ENCODE measurements around the gene MAP3K6. TPM values are rescaled to one million over a fixed set of nuclear protein-coding genes. Genes with fewer than 3 reads are reported as not detected.
"Not testable (repeated sequence)": the region's sequence is repeated elsewhere in the genome, so short reads cannot be mapped to it uniquely, and the experiment has no call there.

MAP3K6 gene
- total and polyA plus RNA-seq, 7 experiments from 2014 or later = 5.9 to 17.0 (median 14.2) TPM

DNA sequence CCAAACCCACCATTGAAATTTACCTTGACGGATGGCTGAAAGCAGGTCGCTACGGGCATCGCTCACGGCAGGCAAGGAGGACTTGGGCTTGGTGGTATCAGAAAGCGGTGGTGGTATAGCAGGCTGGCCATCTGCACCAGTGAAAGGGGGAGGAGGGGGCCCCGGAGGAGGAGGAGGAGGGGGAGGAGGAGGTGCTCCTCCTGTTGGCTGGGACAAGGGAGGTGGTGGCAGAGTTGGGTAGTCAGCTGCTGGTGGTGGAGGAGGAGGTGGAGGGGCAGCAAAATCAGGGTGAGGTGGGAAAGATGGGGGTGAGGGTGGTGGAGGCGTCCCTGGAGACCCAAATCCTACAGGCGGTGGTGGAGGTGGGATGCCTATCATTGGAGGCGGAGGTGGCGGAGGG, 42.9 kb upstream of the MAP3K6 start:
- H3K36me3 ChIP-seq (ENCODE audit: control insufficient read depth in 2 of 3, insufficient read depth in 3 of 3, low read length in 3 of 3) = peaks cover 34 to 85% (median 35%) of the 10 kb centered on the region in 3 experiments

DNA sequence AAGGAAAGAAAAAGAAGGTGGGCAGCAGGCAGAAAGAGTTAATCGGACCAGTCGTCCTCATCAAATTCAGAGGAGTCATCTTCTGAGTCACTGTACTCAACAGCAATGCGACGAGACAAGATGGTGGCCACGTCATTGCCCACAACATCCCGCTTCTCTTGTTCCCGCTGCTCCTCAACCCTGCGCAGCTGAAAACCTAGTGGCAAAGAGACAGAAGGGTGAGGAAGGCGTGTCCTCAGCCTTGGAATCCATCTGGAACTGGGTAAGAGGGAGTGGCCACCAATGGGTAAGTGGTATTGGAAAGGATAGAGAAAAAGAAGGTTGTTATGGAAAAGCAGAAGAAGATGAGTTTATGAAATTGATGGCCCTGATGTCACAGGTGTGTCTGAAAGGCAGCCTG, 41.4 kb upstream of the MAP3K6 start:
- no peaks in the 10 kb centered on the region for H3K27me3 Mint-ChIP-seq
- H3K4me3 Mint-ChIP-seq = no peak overlapping the region
- peaks cover 0 to 8% of the 10 kb centered on the region in 2 donors for H3K4me1 ChIP-seq (ENCODE audit: control insufficient read depth in 2 of 2, insufficient read depth in 2 of 2, low read length in 2 of 2)
- H3K27me3 ChIP-seq (ENCODE audit: control insufficient read depth in 2 of 2, insufficient read depth in 2 of 2, low read length in 2 of 2) = no peaks in the 10 kb centered on the region
- intact Hi-C loops (cut with micrococcal nuclease) = no loop called here
- H3K27ac Mint-ChIP-seq = peak overlapping the region in 5 of 9 donors; percentile 20 to 59 (median 51)
- ChIA-PET POLR2A (interaction anchor here (1.9 kb wide), 1 partner anchor 8 kb away, joined by 4 read pairs; no protein-coding TSS in a partner anchor), CTCF (no interaction called here)
- H3K27ac ChIP-seq (ENCODE audit: low read depth, low read length) = no peak overlapping the region
- no peaks in the 10 kb centered on the region for H3K9me3 ChIP-seq (ENCODE audit: control insufficient read depth in 2 of 3, low read length in 3 of 3)
- DNase-seq (no peak), ATAC-seq (no peak)
- peaks cover 4 to 31% (median 20%) of the 10 kb centered on the region in 5 donors for H3K36me3 Mint-ChIP-seq
- H3K9me3 Mint-ChIP-seq = peaks cover 0 to 1% (median 0%) of the 10 kb centered on the region in 11 donors
- peaks cover 12 to 17% (median 15%) of the 10 kb centered on the region in 7 donors for H3K4me1 Mint-ChIP-seq
- H3K36me3 ChIP-seq (ENCODE audit: control insufficient read depth in 2 of 3, insufficient read depth in 3 of 3, low read length in 3 of 3) = peaks cover 29 to 71% (median 29%) of the 10 kb centered on the region in 3 experiments
- H3K4me3 ChIP-seq (ENCODE audit: low read length) = no peak overlapping the region

More for the DNA sequence above, 42.9 kb upstream of the MAP3K6 start:
- no peaks in the 10 kb centered on the region for H3K27me3 Mint-ChIP-seq
- no peak overlapping the region for H3K4me3 Mint-ChIP-seq
- no peak for DNase-seq
- H3K4me1 ChIP-seq (ENCODE audit: control insufficient read depth in 2 of 2, insufficient read depth in 2 of 2, low read length in 2 of 2) = no peaks in the 10 kb centered on the region
- H3K27ac Mint-ChIP-seq = peak overlapping the region in 3 of 9 donors; percentile 20 to 63 (median 56)
- no peak for ATAC-seq
- H3K9me3 Mint-ChIP-seq = peaks cover 0 to 1% (median 0%) of the 10 kb centered on the region in 11 donors
- POLR2A ChIA-PET = no interaction called here
- CTCF ChIA-PET = no interaction called here
- H3K27me3 ChIP-seq (ENCODE audit: control insufficient read depth in 2 of 2, insufficient read depth in 2 of 2, low read length in 2 of 2) = no peaks in the 10 kb centered on the region
- peaks cover 13 to 45% (median 23%) of the 10 kb centered on the region in 5 donors for H3K36me3 Mint-ChIP-seq
- peaks cover 0 to 6% (median 0%) of the 10 kb centered on the region in 7 donors for H3K4me1 Mint-ChIP-seq
- no peak overlapping the region for H3K4me3 ChIP-seq (ENCODE audit: low read length)
- no peak overlapping the region for H3K27ac ChIP-seq (ENCODE audit: low read depth, low read length)
- intact Hi-C loops (cut with micrococcal nuclease) = no loop called here
- no peaks in the 10 kb centered on the region for H3K9me3 ChIP-seq (ENCODE audit: control insufficient read depth in 2 of 3, low read length in 3 of 3)

DNA sequence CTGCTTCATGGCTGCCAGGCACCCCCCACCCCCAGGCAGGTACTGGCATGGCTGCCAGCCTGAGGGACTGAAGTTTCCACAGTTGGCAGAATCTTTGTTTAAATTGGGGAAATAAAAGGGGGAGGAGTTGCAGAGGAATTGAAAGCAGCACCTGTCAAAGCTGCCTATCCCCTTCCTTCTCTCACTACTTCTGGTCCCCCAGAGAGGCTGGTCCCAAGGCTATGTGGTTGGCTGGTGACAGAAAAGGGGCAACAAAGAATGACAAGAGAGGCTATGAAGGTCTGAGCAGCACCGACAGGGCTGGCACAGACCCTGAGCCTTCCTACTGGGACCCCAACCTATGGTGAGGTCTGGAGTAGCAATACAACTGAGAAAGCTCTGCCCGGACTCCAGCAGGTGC, 40.0 kb upstream of the MAP3K6 start:
- peak overlapping the region in 2 of 9 donors; percentile 48 to 63 for H3K27ac Mint-ChIP-seq
- CTCF ChIA-PET = interaction anchor here (0.6 to 1.0 kb wide), 2 partner anchors 200 to 202 kb away, joined by 3 read pairs; no protein-coding TSS in a partner anchor
- not testable (repeated sequence) for DNase-seq

DNA sequence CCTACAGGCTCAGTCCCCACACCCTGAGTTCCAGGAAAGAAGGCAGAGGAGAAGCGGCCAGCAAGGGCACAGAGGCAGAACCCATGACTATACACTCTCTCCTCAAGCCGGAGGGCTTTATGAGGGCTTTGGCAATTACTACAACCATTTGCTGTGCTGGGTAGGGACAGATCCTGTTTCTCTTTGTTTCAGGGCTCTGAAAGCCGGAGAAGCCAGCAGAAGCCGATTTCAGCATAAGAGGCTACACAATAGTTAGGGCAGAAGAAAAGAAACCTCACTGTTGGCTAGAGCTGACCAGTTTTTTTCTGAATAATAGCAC, 39.6 kb upstream of the MAP3K6 start:
- Histone ChIP-seq H3K27ac (ENCODE audit: low read depth, low read length) (no peak overlapping the region), H3K4me1 (ENCODE audit: control insufficient read depth in 2 of 2, insufficient read depth in 2 of 2, low read length in 2 of 2) (peaks cover 0 to 17% of the 10 kb centered on the region in 2 donors), H3K4me3 (ENCODE audit: low read length) (no peak overlapping the region), H3K27me3 (ENCODE audit: control insufficient read depth in 2 of 2, insufficient read depth in 2 of 2, low read length in 2 of 2) (no peaks in the 10 kb centered on the region), H3K36me3 (ENCODE audit: control insufficient read depth in 2 of 3, insufficient read depth in 3 of 3, low read length in 3 of 3) (peaks cover 16 to 55% (median 19%) of the 10 kb centered on the region in 3 experiments), H3K9me3 (ENCODE audit: control insufficient read depth in 2 of 3, low read length in 3 of 3) (no peaks in the 10 kb centered on the region)
- POLR2A ChIA-PET = interaction anchor here (1.9 kb wide), 1 partner anchor 10 kb away, joined by 4 read pairs; no protein-coding TSS in a partner anchor
- Mint-ChIP-seq H3K4me3 (no peak overlapping the region), H3K9me3 (peaks cover 0 to 1% (median 0%) of the 10 kb centered on the region in 11 donors), H3K36me3 (peaks cover 4 to 21% (median 13%) of the 10 kb centered on the region in 5 donors), H3K27me3 (no peaks in the 10 kb centered on the region), H3K27ac (peak overlapping the region in 4 of 9 donors; percentile 9 to 65 (median 46)), H3K4me1 (peaks cover 12 to 30% (median 29%) of the 10 kb centered on the region in 7 donors)
- ATAC-seq (no peak), DNase-seq (no peak)
- intact Hi-C loops (cut with micrococcal nuclease) = no loop called here
- CTCF ChIA-PET = interaction anchor here (0.6 to 1.0 kb wide), 2 partner anchors 201 to 203 kb away, joined by 3 read pairs; no protein-coding TSS in a partner anchor

More for the DNA sequence above, 40.0 kb upstream of the MAP3K6 start:
- Histone ChIP-seq H3K4me1 (ENCODE audit: control insufficient read depth in 2 of 2, insufficient read depth in 2 of 2, low read length in 2 of 2) (peaks cover 0 to 17% of the 10 kb centered on the region in 2 donors), H3K36me3 (ENCODE audit: control insufficient read depth in 2 of 3, insufficient read depth in 3 of 3, low read length in 3 of 3) (peaks cover 16 to 57% (median 20%) of the 10 kb centered on the region in 3 experiments)
- H3K4me3 Mint-ChIP-seq; H3K9me3 ChIP-seq (ENCODE audit: control insufficient read depth in 2 of 3, low read length in 3 of 3); ATAC-seq; H3K27ac ChIP-seq (ENCODE audit: low read depth, low read length); H3K9me3 Mint-ChIP-seq; H3K4me3 ChIP-seq (ENCODE audit: low read length); intact Hi-C loops (cut with micrococcal nuclease); H3K27me3 ChIP-seq (ENCODE audit: control insufficient read depth in 2 of 2, insufficient read depth in 2 of 2, low read length in 2 of 2); H3K27me3 Mint-ChIP-seq: not testable (repeated sequence)
- H3K4me1 Mint-ChIP-seq = peaks cover 12 to 26% (median 25%) of the 10 kb centered on the region in 7 donors
- H3K36me3 Mint-ChIP-seq = peaks cover 4 to 22% (median 14%) of the 10 kb centered on the region in 5 donors
- POLR2A ChIA-PET = interaction anchor here (1.9 kb wide), 1 partner anchor 10 kb away, joined by 4 read pairs; no protein-coding TSS in a partner anchor

DNA sequence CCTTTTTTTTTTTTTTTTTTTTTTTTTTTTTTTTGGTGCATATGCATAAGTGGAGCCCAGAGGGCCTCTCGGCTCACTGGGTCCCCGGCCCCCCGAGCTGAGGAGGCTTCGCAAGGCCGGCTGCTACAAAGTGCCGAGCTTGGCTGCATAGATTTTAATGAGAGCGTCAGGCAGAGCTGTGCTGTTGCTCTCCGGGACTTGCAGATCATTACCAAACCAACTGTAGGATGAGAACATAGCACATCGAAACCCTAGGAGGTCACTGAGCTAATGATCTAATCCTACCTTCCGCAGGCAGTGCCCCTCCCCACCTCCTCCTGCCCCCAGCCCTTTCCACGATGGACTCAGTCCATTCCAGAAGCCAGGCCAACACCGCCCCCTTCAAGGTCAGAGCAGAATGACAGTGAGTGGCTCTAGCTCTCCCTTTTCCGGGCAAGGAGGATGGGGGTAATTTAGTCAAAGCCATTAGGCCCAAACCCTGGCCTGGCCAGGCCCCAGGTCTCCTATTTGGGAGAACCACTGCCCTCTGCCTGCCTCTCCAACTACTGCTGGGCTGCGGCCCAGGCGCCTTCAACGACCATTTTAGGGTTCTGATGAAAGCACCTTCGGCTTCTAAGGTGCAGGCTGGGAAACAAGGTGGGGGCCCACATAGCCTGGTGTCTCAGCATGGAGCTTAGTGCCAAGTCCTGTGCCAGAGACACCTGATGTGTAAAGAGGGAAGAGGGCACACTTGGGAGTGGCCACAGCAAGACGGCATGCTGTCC, 39.0 kb upstream of the MAP3K6 start:
- H3K9me3 ChIP-seq (ENCODE audit: control insufficient read depth in 2 of 3, low read length in 3 of 3); DNase-seq; H3K4me3 ChIP-seq (ENCODE audit: low read length); H3K4me3 Mint-ChIP-seq; H3K27me3 Mint-ChIP-seq; ATAC-seq; H3K27me3 ChIP-seq (ENCODE audit: control insufficient read depth in 2 of 2, insufficient read depth in 2 of 2, low read length in 2 of 2); H3K9me3 Mint-ChIP-seq; intact Hi-C loops (cut with micrococcal nuclease): not testable (repeated sequence)
- peaks cover 4 to 16% (median 7%) of the 10 kb centered on the region in 5 donors for H3K36me3 Mint-ChIP-seq
- peak overlapping the region; percentile 27 for H3K27ac ChIP-seq (ENCODE audit: low read depth, low read length)
- ChIA-PET CTCF (interaction anchor here (0.9 to 1.2 kb wide), 4 partner anchors 31 to 257 kb away, joined by 3 to 5 read pairs (median 3); partner anchors contain the start of gene AHDC1), POLR2A (interaction anchor here (1.9 kb wide), 1 partner anchor 11 kb away, joined by 4 read pairs; no protein-coding TSS in a partner anchor)
- H3K4me1 ChIP-seq (ENCODE audit: control insufficient read depth in 2 of 2, insufficient read depth in 2 of 2, low read length in 2 of 2) = peaks cover 0 to 17% of the 10 kb centered on the region in 2 donors
- peak overlapping the region in 4 of 9 donors; percentile 34 to 76 (median 66) for H3K27ac Mint-ChIP-seq
- H3K36me3 ChIP-seq (ENCODE audit: control insufficient read depth in 2 of 3, insufficient read depth in 3 of 3, low read length in 3 of 3) = peaks cover 12 to 49% (median 19%) of the 10 kb centered on the region in 3 experiments
- H3K4me1 Mint-ChIP-seq = peaks cover 12 to 32% (median 30%) of the 10 kb centered on the region in 7 donors

DNA sequence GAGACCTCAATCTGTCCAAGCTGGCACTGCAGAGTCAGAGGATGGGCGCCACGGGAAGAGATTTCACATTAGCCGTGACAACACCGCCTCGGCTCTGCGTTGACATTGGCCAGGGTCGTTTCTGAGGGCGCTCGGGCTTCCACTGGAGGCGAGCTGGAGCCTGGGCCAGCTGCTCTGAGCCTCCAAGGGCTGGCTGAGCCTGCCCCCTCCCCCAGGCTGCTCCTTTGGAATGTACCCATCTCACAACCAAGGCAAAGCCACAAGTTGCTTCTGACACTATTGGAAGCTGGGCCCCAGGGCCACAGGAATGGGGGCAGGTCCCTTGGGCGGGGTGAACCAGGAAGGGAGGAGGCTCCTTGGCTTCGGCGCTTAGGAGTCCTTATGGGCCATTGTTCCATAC, 38.3 kb upstream of the MAP3K6 start:
- intact Hi-C loops (cut with micrococcal nuclease) = no loop called here
- DNase-seq (no peak), ATAC-seq (no peak)
- peak overlapping the region in 2 of 9 donors; percentile 51 to 74 for H3K27ac Mint-ChIP-seq
- H3K4me3 Mint-ChIP-seq = no peak overlapping the region
- peaks cover 0 to 1% (median 0%) of the 10 kb centered on the region in 11 donors for H3K9me3 Mint-ChIP-seq
- Histone ChIP-seq H3K27me3 (ENCODE audit: control insufficient read depth in 2 of 2, insufficient read depth in 2 of 2, low read length in 2 of 2) (no peaks in the 10 kb centered on the region), H3K9me3 (ENCODE audit: control insufficient read depth in 2 of 3, low read length in 3 of 3) (no peaks in the 10 kb centered on the region), H3K27ac (ENCODE audit: low read depth, low read length) (no peak overlapping the region), H3K4me3 (ENCODE audit: low read length) (no peak overlapping the region), H3K36me3 (ENCODE audit: control insufficient read depth in 2 of 3, insufficient read depth in 3 of 3, low read length in 3 of 3) (peaks cover 9 to 42% (median 13%) of the 10 kb centered on the region in 3 experiments), H3K4me1 (ENCODE audit: control insufficient read depth in 2 of 2, insufficient read depth in 2 of 2, low read length in 2 of 2) (peaks cover 0 to 17% of the 10 kb centered on the region in 2 donors)
- no peaks in the 10 kb centered on the region for H3K27me3 Mint-ChIP-seq
- peaks cover 12 to 37% (median 31%) of the 10 kb centered on the region in 7 donors for H3K4me1 Mint-ChIP-seq
- ChIA-PET CTCF (interaction anchor here (0.9 to 1.2 kb wide), 4 partner anchors 32 to 258 kb away, joined by 3 to 5 read pairs (median 3); partner anchors contain the start of gene AHDC1), POLR2A (no interaction called here)
- peaks cover under 1 to 14% (median 7%) of the 10 kb centered on the region in 5 donors for H3K36me3 Mint-ChIP-seq
